HG03064 (cell line): ENCODE data around the gene COPS9.

Source experiments
- ATAC-seq: cut with Tn5 transposase; IDR thresholded peaks from one replicate; pipeline ENCODE4 v1.9.1; 2021; ENCODE audit warnings: low read depth; ENCODE audit not compliant: unreplicated experiment

Gene COPS9

GRCh38 chr2:240137596-240138253, 1.6 kb upstream of the COPS9 start:
- no peak for ATAC-seq

- ATAC-seq: peak; percentile 27
These were observed 677 bp upstream of the COPS9 start for GRCh38 chr2:240136671-240137292.

GRCh38 chr2:240135706-240136012, 446 bp downstream of the COPS9 start:
- ATAC-seq: peak; percentile 24

- ATAC-seq: no peak
These were observed 1.1 kb downstream of the COPS9 start for GRCh38 chr2:240134956-240135520.

GRCh38 chr2:240134466-240134865, 1.6 kb downstream of the COPS9 start:
- ATAC-seq: no peak

- ATAC-seq: no peak
These were observed 2.7 kb downstream of the COPS9 start for GRCh38 chr2:240133401-240133800.

- no peak for ATAC-seq
These were observed 3.5 kb downstream of the COPS9 start for GRCh38 chr2:240132651-240132980.

- no peak for ATAC-seq
These were observed 4.0 kb downstream of the COPS9 start for GRCh38 chr2:240131941-240132650.

GRCh38 chr2:240131296-240131695, 4.8 kb downstream of the COPS9 start:
- no peak for ATAC-seq

GRCh38 chr2:240130393-240131195, 5.5 kb downstream of the COPS9 start:
- no peak for ATAC-seq

- no peak for ATAC-seq
These were observed 6.2 kb downstream of the COPS9 start for GRCh38 chr2:240129731-240130392.

GRCh38 chr2:240129311-240129710, 6.8 kb downstream of the COPS9 start:
- ATAC-seq: no peak

- no peak for ATAC-seq
These were observed 7.4 kb downstream of the COPS9 start for GRCh38 chr2:240128608-240129145.

- ATAC-seq: no peak
These were observed 8.0 kb downstream of the COPS9 start for GRCh38 chr2:240127911-240128607.

- ATAC-seq: no peak
These were observed 8.8 kb downstream of the COPS9 start for GRCh38 chr2:240127191-240127750.

GRCh38 chr2:240126731-240127130, 9.4 kb downstream of the COPS9 start:
- no peak for ATAC-seq

- ATAC-seq: no peak
These were observed 10.4 kb downstream of the COPS9 start for GRCh38 chr2:240125742-240126141.

- no peak for ATAC-seq
These were observed 11.5 kb downstream of the COPS9 start for GRCh38 chr2:240124651-240125030.
